ENCODE data around the gene MEF2C.
"Not testable (repeated sequence)": the region's sequence is repeated elsewhere in the genome, so short reads cannot be mapped to it uniquely, and the experiment has no call there.

Gene MEF2C

GRCh38 chr5:88883059-88883835 lies at the start of gene MEF2C:
Gene MEF2C (minus strand): TSS chr5:88883184. CDS start chr5:88823788, 59,396 bp downstream.
- DNase-seq (ENCODE audit: low read depth in 2 of 2): no peak

- no peak for DNase-seq (ENCODE audit: low read depth in 2 of 2)
Observed at GRCh38 chr5:88932541-88932940, 49.6 kb upstream of the MEF2C start.

- no peak for DNase-seq (ENCODE audit: low read depth in 2 of 2)
Observed at GRCh38 chr5:88930335-88930734, 47.4 kb upstream of the MEF2C start.

- no peak for DNase-seq (ENCODE audit: low read depth in 2 of 2)
Observed at GRCh38 chr5:88929385-88929784, 46.4 kb upstream of the MEF2C start.

- no peak for DNase-seq (ENCODE audit: low read depth in 2 of 2)
Observed at GRCh38 chr5:88926774-88927173, 43.8 kb upstream of the MEF2C start.

- DNase-seq (ENCODE audit: low read depth in 2 of 2): no peak
Observed at GRCh38 chr5:88925692-88926490, 42.9 kb upstream of the MEF2C start.

GRCh38 chr5:88924330-88924657 lies 41.3 kb upstream of the MEF2C start:
- DNase-seq (ENCODE audit: low read depth in 2 of 2): no peak

- DNase-seq (ENCODE audit: low read depth in 2 of 2): no peak
Observed at GRCh38 chr5:88923623-88924329, 40.8 kb upstream of the MEF2C start.

GRCh38 chr5:88912743-88913142 lies 29.8 kb upstream of the MEF2C start:
- DNase-seq (ENCODE audit: low read depth in 2 of 2): not testable (repeated sequence)

- DNase-seq (ENCODE audit: low read depth in 2 of 2): not testable (repeated sequence)
Observed at GRCh38 chr5:88911059-88911572, 28.1 kb upstream of the MEF2C start.

GRCh38 chr5:88904478-88904877 lies 21.5 kb upstream of the MEF2C start:
- DNase-seq (ENCODE audit: low read depth in 2 of 2): not testable (repeated sequence)

- not testable (repeated sequence) for DNase-seq (ENCODE audit: low read depth in 2 of 2)
Observed at GRCh38 chr5:88903966-88904365, 21.0 kb upstream of the MEF2C start.

GRCh38 chr5:88901077-88901476 lies 18.1 kb upstream of the MEF2C start:
- DNase-seq (ENCODE audit: low read depth in 2 of 2): not testable (repeated sequence)

- DNase-seq (ENCODE audit: low read depth in 2 of 2): no peak
Observed at GRCh38 chr5:88899096-88899737, 16.2 kb upstream of the MEF2C start.

- DNase-seq (ENCODE audit: low read depth in 2 of 2): no peak
Observed at GRCh38 chr5:88897748-88898147, 14.8 kb upstream of the MEF2C start.

- no peak for DNase-seq (ENCODE audit: low read depth in 2 of 2)
Observed at GRCh38 chr5:88895681-88896501, 12.9 kb upstream of the MEF2C start.

- DNase-seq (ENCODE audit: low read depth in 2 of 2): no peak
Observed at GRCh38 chr5:88892669-88893068, 9.7 kb upstream of the MEF2C start.

- DNase-seq (ENCODE audit: low read depth in 2 of 2): no peak
Observed at GRCh38 chr5:88890070-88890781, 7.2 kb upstream of the MEF2C start.

- DNase-seq (ENCODE audit: low read depth in 2 of 2): no peak
Observed at GRCh38 chr5:88889189-88890069, 6.4 kb upstream of the MEF2C start.
